HG02678 (cell line): ENCODE measurements around the gene GAS7.
"Not testable (repeated sequence)": the region's sequence is repeated elsewhere in the genome, so short reads cannot be mapped to it uniquely, and the experiment has no call there.

Experiments
- ATAC-seq: cut with Tn5 transposase; IDR thresholded peaks from one replicate; pipeline ENCODE4 v1.9.1; 2021; ENCODE audit warnings: mild to moderate bottlenecking, moderate library complexity; ENCODE audit not compliant: unreplicated experiment

The GAS7 gene

GRCh38 chr17:10114931-10115535 lies 83.4 kb downstream of the GAS7 start:
- peak; percentile 44 for ATAC-seq

DNA sequence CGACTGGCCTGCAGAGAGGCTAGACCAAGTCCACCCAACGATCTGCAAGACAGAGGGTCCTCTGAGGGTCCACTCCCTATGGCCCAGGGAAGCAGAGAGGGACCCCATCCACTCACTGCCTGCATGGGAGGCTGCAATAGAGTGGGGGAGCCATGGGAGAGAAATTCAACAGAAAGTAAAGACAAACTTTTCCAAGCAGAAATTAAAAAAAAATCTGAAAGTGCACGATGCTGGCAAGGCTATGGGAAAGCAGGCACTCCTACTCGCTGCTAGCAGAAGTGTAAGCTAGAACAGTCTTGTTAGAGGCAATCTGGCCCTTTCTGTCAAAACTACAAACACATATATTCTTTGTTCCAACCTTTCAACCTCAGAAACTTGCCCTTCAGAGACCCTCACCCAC lies 85.4 kb downstream of the GAS7 start:
- ATAC-seq = no peak

- no peak for ATAC-seq
Measured at GRCh38 chr17:10111907-10112452, 86.4 kb downstream of the GAS7 start.

GRCh38 chr17:10109146-10109545 lies 89.3 kb downstream of the GAS7 start:
- no peak for ATAC-seq

GRCh38 chr17:10107316-10108165 lies 90.9 kb downstream of the GAS7 start:
- ATAC-seq = no peak

GRCh38 chr17:10106067-10106466 lies 92.3 kb downstream of the GAS7 start:
- ATAC-seq = no peak

DNA sequence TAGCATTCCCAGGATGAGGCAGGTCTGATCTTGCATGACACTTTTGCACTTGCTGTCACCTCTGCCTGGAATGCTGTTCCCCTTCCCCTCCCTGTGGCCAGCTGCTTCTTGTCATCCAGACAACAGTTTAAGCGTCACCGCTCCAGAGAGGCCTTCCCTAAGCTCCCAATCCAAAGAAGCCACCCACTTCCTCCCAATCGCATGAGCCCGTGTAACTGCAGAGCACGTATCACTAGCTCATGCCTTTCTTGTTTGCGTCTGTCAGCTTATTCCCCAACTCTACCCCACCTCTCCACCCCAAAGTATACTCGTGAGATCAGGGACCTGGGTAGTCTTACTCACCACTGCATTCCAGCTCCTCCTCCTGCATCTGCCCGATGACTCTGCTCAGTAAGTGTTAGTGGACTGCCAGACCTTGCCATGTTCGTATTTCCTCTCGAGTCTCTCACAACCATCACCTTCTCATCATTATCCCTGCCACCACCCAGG lies 92.8 kb downstream of the GAS7 start:
- ATAC-seq = no peak

- no peak for ATAC-seq
Measured at GRCh38 chr17:10103712-10104111, 94.7 kb downstream of the GAS7 start.

DNA sequence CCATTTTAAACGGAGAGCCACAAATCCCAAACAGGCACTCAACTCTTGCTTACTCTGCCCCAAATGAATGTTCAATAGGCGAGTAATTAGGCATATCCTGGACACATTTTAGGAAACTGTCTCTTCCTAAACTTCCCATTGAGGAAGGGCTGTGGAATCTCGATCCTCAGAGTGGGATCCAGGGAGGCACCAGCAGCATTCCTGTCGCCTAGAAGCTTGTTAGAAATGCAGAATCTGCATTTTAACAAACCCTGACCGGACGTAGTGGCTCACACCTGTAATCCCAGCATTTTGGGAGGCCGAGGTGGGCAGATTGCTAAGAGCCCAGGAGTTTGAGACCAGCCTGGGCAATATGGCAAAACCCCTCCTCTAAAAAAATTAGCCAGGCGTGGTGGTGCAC lies 95.6 kb downstream of the GAS7 start:
- no peak for ATAC-seq

DNA sequence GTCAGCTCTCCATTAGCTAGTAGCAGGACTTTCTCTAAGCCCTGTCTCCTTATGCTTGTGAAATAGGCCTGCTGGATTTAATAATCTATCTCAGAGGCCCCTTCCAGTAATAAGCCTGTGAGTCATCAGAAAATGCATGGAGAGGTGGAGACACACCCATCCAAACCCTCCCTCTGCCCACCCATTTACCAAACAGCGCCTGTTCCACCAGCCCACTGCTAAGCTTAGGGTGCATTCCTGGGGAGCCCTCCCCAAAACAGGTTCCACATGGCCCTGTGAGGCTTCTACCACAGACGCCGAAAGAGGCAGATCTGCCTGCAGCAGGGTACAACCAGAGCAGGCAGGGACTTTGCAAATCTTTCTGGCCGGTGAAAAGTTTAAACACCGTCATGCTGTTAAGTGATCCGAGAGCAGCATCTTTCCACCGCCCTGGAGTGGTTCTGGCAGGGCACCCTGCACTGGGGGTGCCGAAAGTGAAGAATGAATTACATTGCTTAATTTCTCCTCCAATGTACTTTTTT lies 99.3 kb downstream of the GAS7 start:
- no peak for ATAC-seq

DNA sequence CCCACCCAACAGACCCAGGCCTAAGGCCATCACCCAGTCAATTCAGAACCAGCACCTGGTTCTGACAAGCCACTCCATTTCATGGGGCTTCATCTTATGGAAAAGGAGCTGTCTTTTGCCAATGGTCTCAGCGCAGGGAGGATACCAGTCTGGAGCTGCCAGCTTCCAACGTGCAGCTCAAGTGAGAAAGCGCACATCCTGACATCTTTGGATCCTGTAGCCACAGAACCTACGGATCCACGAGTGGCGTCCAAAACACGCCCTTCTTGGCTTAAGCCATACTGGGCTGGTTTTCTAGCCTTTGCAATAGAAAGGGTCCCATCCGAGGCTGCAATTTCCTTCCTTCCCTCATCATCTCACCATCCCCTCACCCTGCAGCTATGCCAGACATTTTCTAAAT lies 101.8 kb downstream of the GAS7 start:
- ATAC-seq = no peak

DNA sequence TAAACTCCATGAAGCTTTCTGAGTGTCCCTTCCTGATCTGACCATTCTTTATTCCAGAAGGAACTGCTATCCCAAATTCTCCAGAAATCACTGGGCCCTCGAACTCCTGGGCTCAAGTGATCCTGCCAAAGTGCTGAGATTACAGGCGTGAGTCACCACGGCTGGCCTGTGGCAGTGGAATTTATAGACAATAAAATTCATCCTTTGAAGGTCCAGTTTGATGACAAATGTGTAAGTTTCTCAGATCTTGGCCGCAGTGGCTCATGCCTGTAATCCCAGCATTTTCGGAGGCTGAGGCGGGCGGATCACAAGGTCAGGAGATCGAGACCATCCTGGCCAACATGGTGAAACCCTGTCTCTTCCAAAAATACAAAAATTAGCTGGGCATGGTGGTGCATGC lies 103.1 kb downstream of the GAS7 start:
- not testable (repeated sequence) for ATAC-seq

DNA sequence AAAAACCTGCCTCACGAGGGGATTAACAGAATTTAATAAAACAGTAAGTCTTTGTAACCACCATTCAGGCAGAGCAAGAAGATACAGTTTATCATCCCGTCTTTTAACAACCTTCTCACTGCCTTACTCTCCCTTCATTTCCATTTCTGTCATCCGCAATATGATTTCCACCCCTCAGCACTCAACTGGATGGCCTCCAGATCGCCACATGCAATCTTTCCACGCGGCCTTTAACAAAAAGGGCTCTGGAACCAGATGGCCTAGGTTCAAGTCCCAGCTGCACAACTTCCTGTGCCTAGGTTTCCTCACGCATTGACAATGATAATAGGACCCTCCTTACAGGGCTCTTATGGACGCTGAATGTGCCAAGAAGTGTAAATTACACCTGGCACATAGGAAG lies 103.6 kb downstream of the GAS7 start:
- ATAC-seq = no peak

GRCh38 chr17:10092595-10092994 lies 105.8 kb downstream of the GAS7 start:
- ATAC-seq = no peak

- no peak for ATAC-seq
Measured at GRCh38 chr17:10091046-10091445, 107.4 kb downstream of the GAS7 start.

GRCh38 chr17:10089196-10089804 lies 109.1 kb downstream of the GAS7 start:
- no peak for ATAC-seq

DNA sequence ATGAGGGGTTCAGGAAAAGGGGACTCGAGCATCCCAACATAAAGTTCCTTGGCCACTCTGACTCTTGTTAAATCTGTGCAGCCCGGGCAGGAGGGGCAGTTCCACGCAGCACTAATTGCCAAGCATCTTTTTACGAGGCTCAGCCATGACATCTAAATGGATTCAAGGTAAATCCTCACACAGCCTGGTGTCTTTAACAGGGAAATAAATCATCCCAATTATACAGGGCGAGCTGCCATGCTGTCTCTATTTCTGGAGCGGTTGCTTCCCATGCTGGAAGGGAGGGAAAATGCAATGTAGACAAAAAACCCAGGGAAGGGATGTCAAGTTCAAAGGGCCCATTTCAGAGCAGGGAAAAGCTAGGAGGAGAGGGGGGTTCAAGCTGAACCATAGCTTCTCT lies 110.0 kb downstream of the GAS7 start:
- ATAC-seq = no peak

GRCh38 chr17:10087355-10087754 lies 111.1 kb downstream of the GAS7 start:
- no peak for ATAC-seq

DNA sequence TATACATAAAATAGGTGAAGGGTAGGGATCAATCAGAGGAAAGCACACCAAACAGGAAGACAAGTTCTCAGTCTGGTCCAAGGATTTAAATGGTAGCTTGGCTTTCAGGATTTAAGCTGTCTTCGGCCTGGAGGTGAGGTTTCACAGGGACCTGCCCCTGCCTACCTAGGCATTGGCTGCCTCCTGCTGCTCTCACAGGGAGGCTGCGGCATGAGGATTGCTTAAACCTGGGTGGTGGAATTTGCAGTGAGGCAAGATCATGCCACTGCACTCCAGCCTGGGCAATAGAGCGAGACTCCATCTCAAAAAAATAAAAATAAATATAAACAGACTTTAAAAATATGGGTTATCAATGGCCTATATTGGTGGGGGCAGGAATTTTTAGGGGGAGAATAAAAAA lies 114.5 kb downstream of the GAS7 start:
- no peak for ATAC-seq

- no peak for ATAC-seq
Measured at GRCh38 chr17:10082795-10083194, 115.6 kb downstream of the GAS7 start.

- ATAC-seq = no peak
Measured at GRCh38 chr17:10081571-10082169, 116.7 kb downstream of the GAS7 start.
